Liver (tissue), 9 donors: ENCODE results near the gene NUPR1. TPM values are rescaled to one million over a fixed set of nuclear protein-coding genes. Genes with fewer than 3 reads are reported as not detected.

Source experiments
- DNase-seq: peaks from one replicate; pipeline ENCODE4 v3.0.0-alpha.2; 2017; ENCODE audit warnings: low spot score
- H3K27ac ChIP-seq, 2 donors: one replicate each; pipeline ENCODE4 v1.7.0; 2013; ENCODE audit warnings: inconsistent platforms in 2 of 2, low read length in 2 of 2, control low read depth in 1 of 2, low read depth in 1 of 2, mild to moderate bottlenecking in 1 of 2
- H3K27me3 ChIP-seq, 4 donors: one replicate each; pipeline versions ENCODE4 v1.6.1 to v1.7.0; 2013; ENCODE audit warnings: low read length in 3 of 4, inconsistent platforms in 1 of 4, mild to moderate bottlenecking in 1 of 4, moderate library complexity in 1 of 4; ENCODE audit not compliant: control insufficient read depth in 4 of 4, insufficient read depth in 4 of 4
- H3K36me3 ChIP-seq, 4 donors: one replicate each; pipeline versions ENCODE4 v1.6.1 to v1.7.0; 2013; ENCODE audit warnings: low read length in 3 of 4, mild to moderate bottlenecking in 3 of 4, low read depth in 1 of 4, moderate library complexity in 1 of 4; ENCODE audit not compliant: control insufficient read depth in 4 of 4, insufficient read depth in 3 of 4
- H3K4me1 ChIP-seq, 4 donors: one replicate each; pipeline versions ENCODE4 v1.6.1 to v1.7.0; 2013; ENCODE audit warnings: low read length in 3 of 4, mild to moderate bottlenecking in 3 of 4, moderate library complexity in 1 of 4; ENCODE audit not compliant: control insufficient read depth in 4 of 4, insufficient read depth in 4 of 4
- H3K4me3 ChIP-seq, 3 donors: one replicate each; pipeline versions ENCODE4 v1.6.1 to v1.7.0; 2013; ENCODE audit warnings: low read length in 3 of 3, control low read depth in 1 of 3, low read depth in 1 of 3, mild to moderate bottlenecking in 1 of 3
- H3K9ac ChIP-seq, 2 donors: one replicate each; pipeline ENCODE4 v1.7.0; 2013; ENCODE audit warnings: low read length in 2 of 2, mild to moderate bottlenecking in 2 of 2, moderate library complexity in 2 of 2, control low read depth in 1 of 2, low read depth in 1 of 2
- H3K9me3 ChIP-seq, 4 donors: one replicate each; pipeline versions ENCODE4 v1.6.1 to v1.7.0; 2013; ENCODE audit warnings: low read length in 3 of 4; ENCODE audit not compliant: control insufficient read depth in 4 of 4
- CTCF ChIP-seq: fragments of 150-350 bp; IDR thresholded peaks from 2 replicates; pipeline ENCODE4 v1.5.1; 2017; ENCODE audit warnings: improper control_type of control experiment, low read depth, low read length; ENCODE audit not compliant: missing input control
- EGR1 ChIP-seq, 2 donors: IDR thresholded peaks; 2 replicates each; pipeline ENCODE4 v1.6.1; 2016 to 2018; ENCODE audit warnings: antibody characterized with exemption in 2 of 2, low read depth in 2 of 2
- FOXA1 ChIP-seq: IDR thresholded peaks from 2 replicates; pipeline ENCODE4 v1.6.1; 2016; ENCODE audit warnings: antibody characterized with exemption
- FOXA2 ChIP-seq: IDR thresholded peaks from 2 replicates; pipeline ENCODE4 v1.6.1; 2016; ENCODE audit warnings: antibody characterized with exemption
- GABPA ChIP-seq, 2 donors: IDR thresholded peaks in 1 of 2; conservative IDR thresholded peaks in 1 of 2; 2 replicates each; pipeline ENCODE4 v1.6.1; 2016; ENCODE audit warnings: antibody characterized with exemption in 2 of 2, mild to moderate bottlenecking in 1 of 2, moderate library complexity in 1 of 2
- HNF4A ChIP-seq, 2 donors: conservative IDR thresholded peaks; 2 replicates each; pipeline ENCODE4 v1.6.1; 2016; ENCODE audit warnings: antibody characterized with exemption in 2 of 2, mild to moderate bottlenecking in 2 of 2
- HNF4G ChIP-seq: IDR thresholded peaks from 2 replicates; pipeline ENCODE4 v1.6.1; 2016; ENCODE audit warnings: antibody characterized with exemption
- JUND ChIP-seq, 2 donors: IDR thresholded peaks; 2 replicates each; pipeline ENCODE4 v1.6.1; 2016; ENCODE audit warnings: antibody characterized with exemption in 2 of 2
- NR2F2 ChIP-seq: IDR thresholded peaks from 2 replicates; pipeline ENCODE4 v1.6.1; 2016; ENCODE audit warnings: antibody characterized with exemption
- RAD21 ChIP-seq, 2 donors: IDR thresholded peaks; 2 replicates each; pipeline ENCODE4 v1.6.1; 2016; ENCODE audit warnings: antibody characterized with exemption in 2 of 2, mild to moderate bottlenecking in 2 of 2
- RXRA ChIP-seq, 2 donors: IDR thresholded peaks; 2 replicates each; pipeline ENCODE4 v1.6.1; 2017 to 2018; ENCODE audit warnings: antibody characterized with exemption in 2 of 2, mild to moderate bottlenecking in 1 of 2
- SP1 ChIP-seq: IDR thresholded peaks from 2 replicates; pipeline ENCODE4 v1.6.1; 2018; ENCODE audit warnings: antibody characterized with exemption, mild to moderate bottlenecking
- TAF1 ChIP-seq: conservative IDR thresholded peaks from 2 replicates; pipeline ENCODE4 v1.6.1; 2016; ENCODE audit warnings: antibody characterized with exemption, mild to moderate bottlenecking
- YY1 ChIP-seq: IDR thresholded peaks from 2 replicates; pipeline ENCODE4 v1.6.1; 2016; ENCODE audit warnings: antibody characterized with exemption, mild to moderate bottlenecking
- WGBS: extraction: QIAGEN DNeasy Blood & Tissue Kit; methylation state at CpG from one replicate; pipeline ENCODE4 v1.1.7; 2013; 5-methylcytosine and 5-hydroxymethylcytosine counted together
- polyA plus RNA-seq, 2 donors: library from polyadenylated mRNA; stranded (reverse) in 1 of 2; unstranded in 1 of 2; fragments of 200-250 nt in 1 of 2; fragments of >200 nt in 1 of 2; fragmentation: Nextera tagmentation in 1 of 2; extraction: Ambion mirVana in 1 of 2; gene quantifications; one replicate each; pipeline versions ENCODE4 v1.2.1 to v1.2.3, GENCODE V29; 2013 to 2015
- total RNA-seq, 2 donors: library from RNA; depleted of rRNA; stranded (reverse); fragments of >200 nt; gene quantifications; one replicate each; pipeline ENCODE4 v1.2.3, GENCODE V29; 2014
- TF ChIP-seq, protein P1 (sequence below): IDR thresholded peaks from 2 replicates; pipeline ENCODE4 v1.6.1; 2016; ENCODE audit warnings: antibody characterized with exemption
- TF ChIP-seq, protein P2 (sequence below): IDR thresholded peaks from 2 replicates; pipeline ENCODE4 v1.6.1; 2016; ENCODE audit warnings: antibody characterized with exemption
- TF ChIP-seq, protein P3 (sequence below): IDR thresholded peaks from 2 replicates; pipeline ENCODE4 v1.6.1; 2016; ENCODE audit warnings: antibody characterized with exemption, mild to moderate bottlenecking
- TF ChIP-seq, protein P4 (sequence below): IDR thresholded peaks from 2 replicates; pipeline ENCODE4 v1.6.1; 2016; ENCODE audit warnings: antibody characterized with exemption
- donor health status: healthy.
- donor health status: healthy.
- donor health status: healthy.
- donor health status: healthy.
- donor health status: healthy.

NUPR1 gene
- total and polyA plus RNA-seq, 4 donors = 10.9 to 305 (median 62.6) TPM

DNA sequence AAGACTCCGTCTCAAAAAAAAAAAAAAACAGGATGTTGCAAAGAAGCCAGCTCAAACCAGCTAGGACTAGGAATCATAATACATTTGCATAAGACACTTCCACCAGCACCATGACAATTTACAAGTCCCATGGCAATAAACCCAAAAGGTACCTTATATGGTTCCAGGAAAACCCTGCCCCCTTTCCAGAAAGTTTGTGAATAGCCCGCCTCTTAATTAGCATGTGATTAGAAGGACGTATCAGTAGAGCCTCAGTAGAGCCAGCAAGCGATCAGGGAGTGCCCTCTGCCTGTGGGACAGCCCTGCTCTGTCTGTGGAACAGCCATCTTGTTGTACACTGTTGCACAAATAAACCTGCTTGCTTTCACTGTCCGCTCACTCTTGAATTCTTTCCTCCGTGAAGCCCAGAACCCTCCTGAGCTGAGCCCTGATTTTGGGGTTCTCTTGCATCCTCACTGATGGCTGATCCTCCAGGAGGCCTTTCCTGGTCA lies 14.0 kb downstream of the NUPR1 start:
- DNase-seq = no peak
- Histone ChIP-seq H3K27me3 (no peaks in the 10 kb centered on the region), H3K36me3 (peaks cover 0 to 3% (median 0%) of the 10 kb centered on the region in 4 donors), H3K4me3 (peak overlapping the region; percentile 51 to 72 (median 60)), H3K9me3 (no peaks in the 10 kb centered on the region), H3K9ac (peak overlapping the region; percentile 92 to 99), H3K27ac (peak overlapping the region; percentile 87 to 95), H3K4me1 (peaks cover 4 to 34% (median 16%) of the 10 kb centered on the region in 4 donors)
- TF ChIP-seq GABPA (IDR thresholded peaks at IDR 0.05 in 1 of 2, conservative IDR thresholded peaks at IDR 0.05 in 1 of 2) (no peak), RXRA (IDR thresholded peaks at IDR 0.05) (peak; percentile 47 to 70), JUND (IDR thresholded peaks at IDR 0.05) (peak in 1 of 2 donors; percentile 39), HNF4G (no peak), SP1 (peak; percentile 74), HNF4A (conservative IDR thresholded peaks at IDR 0.05) (peak in 1 of 2 donors; percentile 39), EGR1 (IDR thresholded peaks at IDR 0.05; ENCODE audit: low read depth in 2 of 2) (no peak), RAD21 (IDR thresholded peaks at IDR 0.05) (peak; percentile 59 to 63), FOXA2 (peak; percentile 32), YY1 (peak; percentile 98), CTCF (peak; percentile 4), TAF1 (peak; percentile 98), FOXA1 (no peak), NR2F2 (no peak)
- TF ChIP-seq, protein P1, sequence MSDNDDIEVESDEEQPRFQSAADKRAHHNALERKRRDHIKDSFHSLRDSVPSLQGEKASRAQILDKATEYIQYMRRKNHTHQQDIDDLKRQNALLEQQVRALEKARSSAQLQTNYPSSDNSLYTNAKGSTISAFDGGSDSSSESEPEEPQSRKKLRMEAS = peak; percentile 26
- TF ChIP-seq, protein P2, sequence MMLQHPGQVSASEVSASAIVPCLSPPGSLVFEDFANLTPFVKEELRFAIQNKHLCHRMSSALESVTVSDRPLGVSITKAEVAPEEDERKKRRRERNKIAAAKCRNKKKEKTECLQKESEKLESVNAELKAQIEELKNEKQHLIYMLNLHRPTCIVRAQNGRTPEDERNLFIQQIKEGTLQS = peak; percentile 38
- TF ChIP-seq, protein P3, sequence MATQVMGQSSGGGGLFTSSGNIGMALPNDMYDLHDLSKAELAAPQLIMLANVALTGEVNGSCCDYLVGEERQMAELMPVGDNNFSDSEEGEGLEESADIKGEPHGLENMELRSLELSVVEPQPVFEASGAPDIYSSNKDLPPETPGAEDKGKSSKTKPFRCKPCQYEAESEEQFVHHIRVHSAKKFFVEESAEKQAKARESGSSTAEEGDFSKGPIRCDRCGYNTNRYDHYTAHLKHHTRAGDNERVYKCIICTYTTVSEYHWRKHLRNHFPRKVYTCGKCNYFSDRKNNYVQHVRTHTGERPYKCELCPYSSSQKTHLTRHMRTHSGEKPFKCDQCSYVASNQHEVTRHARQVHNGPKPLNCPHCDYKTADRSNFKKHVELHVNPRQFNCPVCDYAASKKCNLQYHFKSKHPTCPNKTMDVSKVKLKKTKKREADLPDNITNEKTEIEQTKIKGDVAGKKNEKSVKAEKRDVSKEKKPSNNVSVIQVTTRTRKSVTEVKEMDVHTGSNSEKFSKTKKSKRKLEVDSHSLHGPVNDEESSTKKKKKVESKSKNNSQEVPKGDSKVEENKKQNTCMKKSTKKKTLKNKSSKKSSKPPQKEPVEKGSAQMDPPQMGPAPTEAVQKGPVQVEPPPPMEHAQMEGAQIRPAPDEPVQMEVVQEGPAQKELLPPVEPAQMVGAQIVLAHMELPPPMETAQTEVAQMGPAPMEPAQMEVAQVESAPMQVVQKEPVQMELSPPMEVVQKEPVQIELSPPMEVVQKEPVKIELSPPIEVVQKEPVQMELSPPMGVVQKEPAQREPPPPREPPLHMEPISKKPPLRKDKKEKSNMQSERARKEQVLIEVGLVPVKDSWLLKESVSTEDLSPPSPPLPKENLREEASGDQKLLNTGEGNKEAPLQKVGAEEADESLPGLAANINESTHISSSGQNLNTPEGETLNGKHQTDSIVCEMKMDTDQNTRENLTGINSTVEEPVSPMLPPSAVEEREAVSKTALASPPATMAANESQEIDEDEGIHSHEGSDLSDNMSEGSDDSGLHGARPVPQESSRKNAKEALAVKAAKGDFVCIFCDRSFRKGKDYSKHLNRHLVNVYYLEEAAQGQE = peak; percentile 95
- TF ChIP-seq, protein P4, sequence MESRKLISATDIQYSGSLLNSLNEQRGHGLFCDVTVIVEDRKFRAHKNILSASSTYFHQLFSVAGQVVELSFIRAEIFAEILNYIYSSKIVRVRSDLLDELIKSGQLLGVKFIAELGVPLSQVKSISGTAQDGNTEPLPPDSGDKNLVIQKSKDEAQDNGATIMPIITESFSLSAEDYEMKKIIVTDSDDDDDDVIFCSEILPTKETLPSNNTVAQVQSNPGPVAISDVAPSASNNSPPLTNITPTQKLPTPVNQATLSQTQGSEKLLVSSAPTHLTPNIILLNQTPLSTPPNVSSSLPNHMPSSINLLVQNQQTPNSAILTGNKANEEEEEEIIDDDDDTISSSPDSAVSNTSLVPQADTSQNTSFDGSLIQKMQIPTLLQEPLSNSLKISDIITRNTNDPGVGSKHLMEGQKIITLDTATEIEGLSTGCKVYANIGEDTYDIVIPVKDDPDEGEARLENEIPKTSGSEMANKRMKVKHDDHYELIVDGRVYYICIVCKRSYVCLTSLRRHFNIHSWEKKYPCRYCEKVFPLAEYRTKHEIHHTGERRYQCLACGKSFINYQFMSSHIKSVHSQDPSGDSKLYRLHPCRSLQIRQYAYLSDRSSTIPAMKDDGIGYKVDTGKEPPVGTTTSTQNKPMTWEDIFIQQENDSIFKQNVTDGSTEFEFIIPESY = peak; percentile 69
- 27% methylated on average over 6 of the region's 6 CpGs for WGBS
